HepG2 (cell line): ENCODE results near the gene EFCAB13.
A peak's percentile ranks its signal among the peaks of the same experiment; 100 is the strongest.

Source experiments
- ATF1 ChIP-seq: IDR thresholded peaks from 2 replicates; pipeline ENCODE4 v1.6.1; 2016; ENCODE audit warnings: mild to moderate bottlenecking, control low read depth
- CHD2 ChIP-seq: IDR thresholded peaks from 2 replicates; pipeline ENCODE4 v1.6.1; 2011; ENCODE audit warnings: low read depth, low read length, improper control_type of control experiment
- SALL1 ChIP-seq: sonication (generic); formaldehyde crosslinking; IDR thresholded peaks from 2 replicates; pipeline ENCODE4 v1.8.0; 2022; ENCODE audit warnings: mild to moderate bottlenecking, missing genetic modification reagents
- TF ChIP-seq, protein P1 (sequence below): IDR thresholded peaks from 2 replicates; pipeline ENCODE4 v1.6.1; 2012; ENCODE audit warnings: low read depth, low read length, improper control_type of control experiment
- TF ChIP-seq, protein P2 (sequence below): sonication (generic); formaldehyde crosslinking; IDR thresholded peaks from 2 replicates; pipeline ENCODE4 v1.9.0; 2021; ENCODE audit warnings: mild to moderate bottlenecking, missing genetic modification reagents
- TF ChIP-seq, protein P3 (sequence below): IDR thresholded peaks from 2 replicates; pipeline ENCODE4 v1.6.1; 2012; ENCODE audit warnings: inconsistent platforms

GRCh38 chr17:47291242-47291873 is 32.4 kb upstream of the EFCAB13 start:
- no peak; the same call in 1 of the 2 replicates for TF ChIP-seq SALL1 (CRISPR knock-in tag)
- TF ChIP-seq, protein P1, sequence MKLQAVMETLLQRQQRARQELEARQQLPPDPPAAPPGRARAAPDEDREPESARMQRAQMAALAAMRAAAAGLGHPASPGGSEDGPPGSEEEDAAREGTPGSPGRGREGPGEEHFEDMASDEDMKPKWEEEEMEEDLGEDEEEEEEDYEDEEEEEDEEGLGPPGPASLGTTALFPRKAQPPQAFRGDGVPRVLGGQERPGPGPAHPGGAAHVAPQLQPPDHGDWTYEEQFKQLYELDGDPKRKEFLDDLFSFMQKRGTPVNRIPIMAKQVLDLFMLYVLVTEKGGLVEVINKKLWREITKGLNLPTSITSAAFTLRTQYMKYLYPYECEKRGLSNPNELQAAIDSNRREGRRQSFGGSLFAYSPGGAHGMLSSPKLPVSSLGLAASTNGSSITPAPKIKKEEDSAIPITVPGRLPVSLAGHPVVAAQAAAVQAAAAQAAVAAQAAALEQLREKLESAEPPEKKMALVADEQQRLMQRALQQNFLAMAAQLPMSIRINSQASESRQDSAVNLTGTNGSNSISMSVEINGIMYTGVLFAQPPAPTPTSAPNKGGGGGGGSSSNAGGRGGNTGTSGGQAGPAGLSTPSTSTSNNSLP, result 0 out of 2 replicates have a peak, but pooled peaks have one; percentile 59
- TF ChIP-seq, protein P2, sequence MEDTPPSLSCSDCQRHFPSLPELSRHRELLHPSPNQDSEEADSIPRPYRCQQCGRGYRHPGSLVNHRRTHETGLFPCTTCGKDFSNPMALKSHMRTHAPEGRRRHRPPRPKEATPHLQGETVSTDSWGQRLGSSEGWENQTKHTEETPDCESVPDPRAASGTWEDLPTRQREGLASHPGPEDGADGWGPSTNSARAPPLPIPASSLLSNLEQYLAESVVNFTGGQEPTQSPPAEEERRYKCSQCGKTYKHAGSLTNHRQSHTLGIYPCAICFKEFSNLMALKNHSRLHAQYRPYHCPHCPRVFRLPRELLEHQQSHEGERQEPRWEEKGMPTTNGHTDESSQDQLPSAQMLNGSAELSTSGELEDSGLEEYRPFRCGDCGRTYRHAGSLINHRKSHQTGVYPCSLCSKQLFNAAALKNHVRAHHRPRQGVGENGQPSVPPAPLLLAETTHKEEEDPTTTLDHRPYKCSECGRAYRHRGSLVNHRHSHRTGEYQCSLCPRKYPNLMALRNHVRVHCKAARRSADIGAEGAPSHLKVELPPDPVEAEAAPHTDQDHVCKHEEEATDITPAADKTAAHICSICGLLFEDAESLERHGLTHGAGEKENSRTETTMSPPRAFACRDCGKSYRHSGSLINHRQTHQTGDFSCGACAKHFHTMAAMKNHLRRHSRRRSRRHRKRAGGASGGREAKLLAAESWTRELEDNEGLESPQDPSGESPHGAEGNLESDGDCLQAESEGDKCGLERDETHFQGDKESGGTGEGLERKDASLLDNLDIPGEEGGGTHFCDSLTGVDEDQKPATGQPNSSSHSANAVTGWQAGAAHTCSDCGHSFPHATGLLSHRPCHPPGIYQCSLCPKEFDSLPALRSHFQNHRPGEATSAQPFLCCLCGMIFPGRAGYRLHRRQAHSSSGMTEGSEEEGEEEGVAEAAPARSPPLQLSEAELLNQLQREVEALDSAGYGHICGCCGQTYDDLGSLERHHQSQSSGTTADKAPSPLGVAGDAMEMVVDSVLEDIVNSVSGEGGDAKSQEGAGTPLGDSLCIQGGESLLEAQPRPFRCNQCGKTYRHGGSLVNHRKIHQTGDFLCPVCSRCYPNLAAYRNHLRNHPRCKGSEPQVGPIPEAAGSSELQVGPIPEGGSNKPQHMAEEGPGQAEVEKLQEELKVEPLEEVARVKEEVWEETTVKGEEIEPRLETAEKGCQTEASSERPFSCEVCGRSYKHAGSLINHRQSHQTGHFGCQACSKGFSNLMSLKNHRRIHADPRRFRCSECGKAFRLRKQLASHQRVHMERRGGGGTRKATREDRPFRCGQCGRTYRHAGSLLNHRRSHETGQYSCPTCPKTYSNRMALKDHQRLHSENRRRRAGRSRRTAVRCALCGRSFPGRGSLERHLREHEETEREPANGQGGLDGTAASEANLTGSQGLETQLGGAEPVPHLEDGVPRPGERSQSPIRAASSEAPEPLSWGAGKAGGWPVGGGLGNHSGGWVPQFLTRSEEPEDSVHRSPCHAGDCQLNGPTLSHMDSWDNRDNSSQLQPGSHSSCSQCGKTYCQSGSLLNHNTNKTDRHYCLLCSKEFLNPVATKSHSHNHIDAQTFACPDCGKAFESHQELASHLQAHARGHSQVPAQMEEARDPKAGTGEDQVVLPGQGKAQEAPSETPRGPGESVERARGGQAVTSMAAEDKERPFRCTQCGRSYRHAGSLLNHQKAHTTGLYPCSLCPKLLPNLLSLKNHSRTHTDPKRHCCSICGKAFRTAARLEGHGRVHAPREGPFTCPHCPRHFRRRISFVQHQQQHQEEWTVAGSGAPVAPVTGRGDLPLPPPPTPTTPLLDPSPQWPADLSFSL (CRISPR knock-in tag), result no peak
- TF ChIP-seq ATF1, result 0 out of 2 replicates have a peak, but pooled peaks have one; percentile 20
- no peak for TF ChIP-seq CHD2
- TF ChIP-seq, protein P3, sequence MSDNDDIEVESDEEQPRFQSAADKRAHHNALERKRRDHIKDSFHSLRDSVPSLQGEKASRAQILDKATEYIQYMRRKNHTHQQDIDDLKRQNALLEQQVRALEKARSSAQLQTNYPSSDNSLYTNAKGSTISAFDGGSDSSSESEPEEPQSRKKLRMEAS, result peak; percentile 72
